ENCODE results near the gene SLC44A3.

SLC44A3 gene

DNA sequence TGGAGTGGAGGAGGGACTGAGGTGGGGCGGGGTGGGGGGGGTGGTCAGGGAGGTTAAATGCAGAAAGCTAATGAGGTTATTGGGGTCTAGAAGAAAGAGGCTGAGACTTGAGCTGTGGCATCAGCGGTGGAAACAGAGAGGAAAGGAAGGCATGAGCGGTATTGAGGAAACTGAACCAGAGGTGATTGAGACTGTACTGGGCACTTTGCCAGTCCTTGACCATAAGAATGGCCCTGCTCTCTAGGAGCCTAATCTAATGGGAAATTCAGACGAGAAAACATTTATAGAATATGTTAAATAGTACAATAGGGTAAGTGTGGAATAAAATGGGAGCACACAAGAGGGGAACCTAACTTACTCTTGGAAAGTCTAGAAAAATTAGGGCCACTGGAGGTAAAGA is 23.7 kb downstream of the SLC44A3 start:
- H3K36me3 ChIP-seq (ENCODE audit: control insufficient read depth, insufficient read depth, low read length): no peaks in the 10 kb centered on the region
- no peaks in the 10 kb centered on the region for H3K9me3 ChIP-seq (ENCODE audit: control insufficient read depth, insufficient read depth, low read length)
- no peaks in the 10 kb centered on the region for H3K27me3 ChIP-seq (ENCODE audit: control insufficient read depth, insufficient read depth, low read length)
- H3K4me3 ChIP-seq (ENCODE audit: low read depth, low read length): no peak overlapping the region
- no peak overlapping the region for H3K9ac ChIP-seq (ENCODE audit: low read depth, low read length)
- H3K4me1 ChIP-seq (ENCODE audit: control insufficient read depth, insufficient read depth, low read length): no peaks in the 10 kb centered on the region

DNA sequence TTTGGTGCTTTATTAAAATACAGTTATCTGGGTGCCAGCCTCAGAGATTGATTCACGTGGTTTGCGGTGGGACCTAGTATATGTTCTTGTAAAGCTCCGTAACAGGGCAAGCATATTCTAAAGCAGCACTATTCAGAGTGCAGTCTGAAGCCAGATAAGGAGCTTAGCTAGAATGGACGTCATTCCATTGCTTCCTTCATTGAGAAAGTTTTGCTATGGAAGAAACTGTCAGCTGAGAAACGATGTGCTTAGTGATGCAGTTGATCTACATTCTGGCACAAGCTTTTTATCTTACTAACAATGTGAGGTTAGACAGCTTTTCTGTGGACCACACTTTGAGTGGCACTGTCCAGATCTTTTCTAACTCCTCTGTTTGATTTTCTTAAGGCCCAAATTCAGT is 26.2 kb downstream of the SLC44A3 start:
- Histone ChIP-seq H3K27me3 (ENCODE audit: control insufficient read depth, insufficient read depth, low read length) (no peaks in the 10 kb centered on the region), H3K9me3 (ENCODE audit: control insufficient read depth, insufficient read depth, low read length) (no peaks in the 10 kb centered on the region), H3K4me3 (ENCODE audit: low read depth, low read length) (no peak overlapping the region), H3K36me3 (ENCODE audit: control insufficient read depth, insufficient read depth, low read length) (no peaks in the 10 kb centered on the region), H3K9ac (ENCODE audit: low read depth, low read length) (no peak overlapping the region), H3K4me1 (ENCODE audit: control insufficient read depth, insufficient read depth, low read length) (no peaks in the 10 kb centered on the region)

DNA sequence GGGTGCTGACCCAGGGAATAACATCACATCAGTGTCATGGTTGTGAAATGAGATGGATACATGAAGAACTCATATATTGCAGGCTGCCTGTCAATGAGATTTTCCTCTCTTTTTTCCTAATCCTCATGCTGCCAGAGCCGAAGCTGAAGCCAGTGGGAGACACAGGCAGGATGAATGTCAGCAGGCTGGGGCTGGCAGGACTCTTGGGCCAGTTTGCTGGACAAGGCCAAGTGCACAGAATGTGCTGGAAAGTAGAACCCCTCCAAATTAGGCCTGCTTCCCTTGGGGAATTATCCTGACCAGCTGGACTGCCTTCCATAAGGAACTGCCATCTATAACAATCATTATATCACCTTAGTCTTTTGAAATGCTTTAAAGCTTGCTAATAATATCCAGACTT is 31.4 kb downstream of the SLC44A3 start:
- no peaks in the 10 kb centered on the region for H3K9me3 ChIP-seq (ENCODE audit: control insufficient read depth, insufficient read depth, low read length)

DNA sequence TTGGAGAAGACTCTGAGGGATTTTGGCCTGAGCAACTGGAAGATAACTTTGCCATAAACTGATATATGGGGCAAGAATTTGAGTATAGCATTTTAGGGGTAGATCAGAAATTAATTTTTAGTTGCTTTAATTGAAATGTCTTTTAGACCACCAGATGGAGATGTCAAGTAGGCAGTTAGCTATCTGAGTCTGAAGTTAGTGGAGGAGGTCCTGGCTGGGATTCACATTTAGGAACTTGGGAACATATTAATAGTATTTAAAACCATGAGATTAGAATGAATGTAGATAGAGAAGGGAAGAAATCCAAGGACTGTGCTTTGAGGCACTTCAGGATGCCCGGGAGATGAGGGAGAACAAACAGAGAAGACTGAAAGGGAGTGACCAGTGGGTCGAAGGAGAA is 32.6 kb downstream of the SLC44A3 start:
- Histone ChIP-seq H3K9ac (ENCODE audit: low read depth, low read length) (no peak overlapping the region), H3K4me3 (ENCODE audit: low read depth, low read length) (no peak overlapping the region), H3K27me3 (ENCODE audit: control insufficient read depth, insufficient read depth, low read length) (peaks cover 11% of the 10 kb centered on the region), H3K4me1 (ENCODE audit: control insufficient read depth, insufficient read depth, low read length) (peaks cover 3% of the 10 kb centered on the region), H3K9me3 (ENCODE audit: control insufficient read depth, insufficient read depth, low read length) (no peaks in the 10 kb centered on the region), H3K36me3 (ENCODE audit: control insufficient read depth, insufficient read depth, low read length) (peaks cover 2% of the 10 kb centered on the region)

More for the DNA sequence above, 31.4 kb downstream of the SLC44A3 start:
- Histone ChIP-seq H3K27me3 (ENCODE audit: control insufficient read depth, insufficient read depth, low read length) (peaks cover 11% of the 10 kb centered on the region), H3K4me1 (ENCODE audit: control insufficient read depth, insufficient read depth, low read length) (peaks cover 3% of the 10 kb centered on the region), H3K36me3 (ENCODE audit: control insufficient read depth, insufficient read depth, low read length) (peaks cover 2% of the 10 kb centered on the region), H3K9ac (ENCODE audit: low read depth, low read length) (no peak overlapping the region), H3K4me3 (ENCODE audit: low read depth, low read length) (no peak overlapping the region)

DNA sequence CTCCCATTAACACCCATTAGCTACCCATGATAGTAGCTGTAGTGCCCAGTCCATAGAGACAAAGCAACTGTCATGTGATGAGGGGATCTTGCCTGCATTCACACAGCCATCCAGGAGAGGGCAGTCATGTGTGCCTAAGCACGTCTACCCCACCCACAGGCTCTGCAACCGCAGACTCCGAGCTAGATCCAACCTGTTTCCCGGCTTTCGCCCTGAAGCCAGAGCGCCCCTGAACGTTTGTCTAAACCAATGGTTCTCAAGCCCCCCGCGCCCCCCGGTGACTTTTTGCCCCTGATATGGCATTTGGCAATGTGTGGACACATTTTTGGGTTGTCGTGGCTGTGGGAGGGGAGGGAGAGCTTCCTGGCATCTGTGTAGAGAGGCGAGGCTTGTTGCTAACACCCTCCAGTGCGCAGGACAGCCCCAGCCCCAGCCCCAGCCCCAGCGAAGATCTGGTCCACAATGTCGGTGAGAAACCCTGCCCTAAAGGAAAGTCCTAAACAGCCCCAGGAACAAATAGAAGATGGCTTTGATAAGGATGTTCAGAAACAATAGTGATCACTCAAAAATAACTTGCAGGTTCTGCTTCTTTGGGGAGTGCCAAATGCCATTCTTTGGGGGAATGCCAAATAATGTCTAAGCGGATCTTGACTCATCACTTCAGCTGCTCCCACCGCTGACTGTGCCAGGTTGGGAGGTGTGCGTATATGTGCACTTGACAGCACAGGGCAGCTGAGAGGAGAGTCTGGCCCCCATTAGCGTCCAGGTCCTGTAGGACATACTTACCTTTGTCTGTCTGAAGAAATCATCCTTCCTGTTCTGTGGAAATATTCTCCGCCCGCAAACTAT is 34.5 kb downstream of the SLC44A3 start:
- peaks cover 11% of the 10 kb centered on the region for H3K27me3 ChIP-seq (ENCODE audit: control insufficient read depth, insufficient read depth, low read length)

DNA sequence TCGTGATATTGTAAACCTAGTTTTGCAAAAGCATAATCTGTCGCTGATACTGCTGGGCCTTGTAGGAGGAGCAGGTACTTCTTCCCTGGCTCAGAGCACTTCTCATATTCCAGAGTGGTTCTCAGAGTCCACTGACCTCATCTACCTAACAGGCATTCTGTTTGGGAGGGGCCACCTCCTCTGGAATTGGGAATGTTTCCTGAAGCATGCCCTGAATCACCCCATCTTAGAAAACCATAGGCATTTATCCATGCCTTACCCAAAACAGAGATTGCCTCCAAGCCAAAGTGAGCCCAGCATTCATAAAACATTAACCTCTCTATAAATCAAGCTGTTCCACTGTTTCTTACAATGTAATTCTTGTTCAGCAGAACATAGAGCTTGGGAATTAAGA is 35.1 kb downstream of the SLC44A3 start:
- Histone ChIP-seq H3K27me3 (ENCODE audit: control insufficient read depth, insufficient read depth, low read length) (peaks cover 11% of the 10 kb centered on the region), H3K9me3 (ENCODE audit: control insufficient read depth, insufficient read depth, low read length) (no peaks in the 10 kb centered on the region), H3K9ac (ENCODE audit: low read depth, low read length) (no peak overlapping the region), H3K36me3 (ENCODE audit: control insufficient read depth, insufficient read depth, low read length) (peaks cover 2% of the 10 kb centered on the region), H3K4me1 (ENCODE audit: control insufficient read depth, insufficient read depth, low read length) (peaks cover 3% of the 10 kb centered on the region), H3K4me3 (ENCODE audit: low read depth, low read length) (peak overlapping the region; percentile 30)

More for the DNA sequence above, 34.5 kb downstream of the SLC44A3 start:
- H3K9me3 ChIP-seq (ENCODE audit: control insufficient read depth, insufficient read depth, low read length): no peaks in the 10 kb centered on the region
- peak overlapping the region; percentile 24 for H3K9ac ChIP-seq (ENCODE audit: low read depth, low read length)
- H3K4me1 ChIP-seq (ENCODE audit: control insufficient read depth, insufficient read depth, low read length): peaks cover 3% of the 10 kb centered on the region
- H3K4me3 ChIP-seq (ENCODE audit: low read depth, low read length): peak overlapping the region; percentile 30
- H3K36me3 ChIP-seq (ENCODE audit: control insufficient read depth, insufficient read depth, low read length): peaks cover 2% of the 10 kb centered on the region

DNA sequence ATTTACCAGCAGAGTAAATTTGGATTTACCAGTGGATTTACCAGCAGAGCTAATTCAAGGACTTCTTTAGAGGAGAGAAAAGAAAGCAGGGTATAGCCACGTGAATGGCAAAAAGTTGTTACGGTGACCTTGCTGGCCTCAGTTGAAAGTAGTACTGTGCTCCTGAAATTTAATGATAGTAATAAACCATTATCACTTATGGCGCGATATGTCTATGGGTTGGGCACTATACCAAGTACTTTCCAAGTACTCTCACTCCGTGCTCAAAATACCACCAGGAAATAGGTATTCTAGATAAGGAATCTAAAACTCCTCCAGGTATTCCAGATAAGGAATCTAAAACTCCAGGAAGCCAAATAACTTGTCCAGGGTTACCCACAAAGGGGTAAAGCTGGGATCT is 35.8 kb downstream of the SLC44A3 start:
- Histone ChIP-seq H3K9me3 (ENCODE audit: control insufficient read depth, insufficient read depth, low read length) (no peaks in the 10 kb centered on the region), H3K4me1 (ENCODE audit: control insufficient read depth, insufficient read depth, low read length) (peaks cover 3% of the 10 kb centered on the region), H3K4me3 (ENCODE audit: low read depth, low read length) (no peak overlapping the region), H3K27me3 (ENCODE audit: control insufficient read depth, insufficient read depth, low read length) (peaks cover 11% of the 10 kb centered on the region), H3K36me3 (ENCODE audit: control insufficient read depth, insufficient read depth, low read length) (peaks cover 2% of the 10 kb centered on the region), H3K9ac (ENCODE audit: low read depth, low read length) (no peak overlapping the region)

DNA sequence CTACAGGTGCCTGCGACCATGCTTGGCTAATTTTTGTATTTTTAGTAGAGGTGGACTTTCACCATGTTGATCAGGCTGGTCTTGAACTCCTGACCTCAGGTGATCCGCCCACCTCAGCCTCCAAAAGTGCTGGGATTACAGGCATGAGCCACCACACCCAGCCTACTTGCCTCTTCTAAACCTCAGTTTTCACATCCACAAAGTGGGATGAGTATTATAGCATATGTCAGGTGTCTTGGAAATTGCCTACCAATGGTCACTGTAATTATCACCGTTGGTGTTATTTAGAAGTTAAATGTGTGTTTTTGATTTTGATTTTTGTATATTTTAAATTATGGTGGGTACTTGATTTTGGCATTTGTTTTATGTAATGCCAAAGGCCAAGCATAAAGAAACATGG is 36.7 kb downstream of the SLC44A3 start:
- Histone ChIP-seq H3K9me3 (ENCODE audit: control insufficient read depth, insufficient read depth, low read length) (no peaks in the 10 kb centered on the region), H3K4me3 (ENCODE audit: low read depth, low read length) (no peak overlapping the region), H3K27me3 (ENCODE audit: control insufficient read depth, insufficient read depth, low read length) (peaks cover 11% of the 10 kb centered on the region), H3K9ac (ENCODE audit: low read depth, low read length) (no peak overlapping the region), H3K36me3 (ENCODE audit: control insufficient read depth, insufficient read depth, low read length) (no peaks in the 10 kb centered on the region), H3K4me1 (ENCODE audit: control insufficient read depth, insufficient read depth, low read length) (peaks cover 3% of the 10 kb centered on the region)

DNA sequence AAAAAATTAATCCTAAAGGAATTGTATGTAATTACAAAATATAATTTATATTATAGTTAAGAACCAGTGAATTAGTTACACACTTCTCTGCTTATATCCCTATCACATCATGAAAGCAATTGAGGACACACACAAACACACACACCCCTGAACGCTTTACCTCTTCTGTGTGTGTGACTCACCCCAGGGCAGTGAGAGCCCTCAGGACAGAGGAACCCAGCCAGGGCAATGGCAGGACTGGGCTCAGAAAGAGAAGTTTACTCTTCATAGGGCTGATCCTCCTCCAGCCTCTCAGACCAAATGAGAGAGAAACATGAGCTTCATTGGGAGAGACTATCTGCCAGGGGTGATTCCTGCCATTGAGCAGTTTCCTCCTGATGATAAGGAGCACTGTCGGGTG is 38.1 kb downstream of the SLC44A3 start:
- H3K27me3 ChIP-seq (ENCODE audit: control insufficient read depth, insufficient read depth, low read length): peaks cover 11% of the 10 kb centered on the region
- no peaks in the 10 kb centered on the region for H3K9me3 ChIP-seq (ENCODE audit: control insufficient read depth, insufficient read depth, low read length)
- no peaks in the 10 kb centered on the region for H3K36me3 ChIP-seq (ENCODE audit: control insufficient read depth, insufficient read depth, low read length)
- H3K4me1 ChIP-seq (ENCODE audit: control insufficient read depth, insufficient read depth, low read length): peaks cover 13% of the 10 kb centered on the region
- no peak overlapping the region for H3K9ac ChIP-seq (ENCODE audit: low read depth, low read length)
- H3K4me3 ChIP-seq (ENCODE audit: low read depth, low read length): no peak overlapping the region

DNA sequence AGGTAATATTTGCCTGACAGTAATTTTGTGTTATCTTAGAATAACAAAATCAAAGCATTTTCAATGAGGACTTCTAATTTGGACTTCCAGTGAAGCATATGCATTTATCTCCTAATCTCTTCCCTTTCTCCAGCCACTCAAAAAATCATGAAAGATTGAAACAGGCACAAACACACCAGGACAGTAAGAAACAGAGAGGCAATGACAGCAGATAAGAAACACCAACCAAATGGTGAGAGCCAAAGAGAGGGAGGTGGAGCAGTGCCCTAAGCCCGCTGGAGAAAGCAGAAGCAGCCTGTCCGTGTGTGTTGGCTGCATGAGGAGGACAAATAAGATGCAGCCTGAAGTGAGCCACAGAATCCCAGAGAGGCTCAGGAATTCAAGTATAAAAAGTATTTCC is 39.0 kb downstream of the SLC44A3 start:
- peaks cover 11% of the 10 kb centered on the region for H3K27me3 ChIP-seq (ENCODE audit: control insufficient read depth, insufficient read depth, low read length)
- H3K4me1 ChIP-seq (ENCODE audit: control insufficient read depth, insufficient read depth, low read length): peaks cover 22% of the 10 kb centered on the region
- H3K9ac ChIP-seq (ENCODE audit: low read depth, low read length): no peak overlapping the region
- H3K36me3 ChIP-seq (ENCODE audit: control insufficient read depth, insufficient read depth, low read length): no peaks in the 10 kb centered on the region
- H3K4me3 ChIP-seq (ENCODE audit: low read depth, low read length): no peak overlapping the region
- H3K9me3 ChIP-seq (ENCODE audit: control insufficient read depth, insufficient read depth, low read length): no peaks in the 10 kb centered on the region

DNA sequence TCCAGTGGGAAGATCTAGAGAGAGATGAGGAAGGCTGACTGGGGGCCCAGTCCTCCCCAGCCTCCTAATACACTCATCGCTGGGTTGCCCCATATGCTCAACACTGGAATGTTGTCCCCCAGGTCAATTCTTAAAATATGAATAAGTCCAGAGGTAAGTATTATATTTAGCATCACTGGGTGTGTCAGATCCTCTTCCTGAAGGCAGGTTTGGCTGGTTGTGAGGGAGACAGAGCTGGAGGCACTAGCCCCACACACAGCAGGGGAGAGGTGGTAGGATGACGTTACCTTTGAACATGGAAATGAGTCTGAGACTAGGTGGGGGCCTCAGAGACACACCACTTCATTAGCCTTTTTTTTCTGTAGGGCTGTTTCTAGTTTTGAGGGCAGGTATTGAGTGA is 42.6 kb downstream of the SLC44A3 start:
- no peaks in the 10 kb centered on the region for H3K36me3 ChIP-seq (ENCODE audit: control insufficient read depth, insufficient read depth, low read length)
- peaks cover 43% of the 10 kb centered on the region for H3K4me1 ChIP-seq (ENCODE audit: control insufficient read depth, insufficient read depth, low read length)
- H3K9ac ChIP-seq (ENCODE audit: low read depth, low read length): no peak overlapping the region
- no peak overlapping the region for H3K4me3 ChIP-seq (ENCODE audit: low read depth, low read length)
- no peaks in the 10 kb centered on the region for H3K27me3 ChIP-seq (ENCODE audit: control insufficient read depth, insufficient read depth, low read length)
- no peaks in the 10 kb centered on the region for H3K9me3 ChIP-seq (ENCODE audit: control insufficient read depth, insufficient read depth, low read length)

DNA sequence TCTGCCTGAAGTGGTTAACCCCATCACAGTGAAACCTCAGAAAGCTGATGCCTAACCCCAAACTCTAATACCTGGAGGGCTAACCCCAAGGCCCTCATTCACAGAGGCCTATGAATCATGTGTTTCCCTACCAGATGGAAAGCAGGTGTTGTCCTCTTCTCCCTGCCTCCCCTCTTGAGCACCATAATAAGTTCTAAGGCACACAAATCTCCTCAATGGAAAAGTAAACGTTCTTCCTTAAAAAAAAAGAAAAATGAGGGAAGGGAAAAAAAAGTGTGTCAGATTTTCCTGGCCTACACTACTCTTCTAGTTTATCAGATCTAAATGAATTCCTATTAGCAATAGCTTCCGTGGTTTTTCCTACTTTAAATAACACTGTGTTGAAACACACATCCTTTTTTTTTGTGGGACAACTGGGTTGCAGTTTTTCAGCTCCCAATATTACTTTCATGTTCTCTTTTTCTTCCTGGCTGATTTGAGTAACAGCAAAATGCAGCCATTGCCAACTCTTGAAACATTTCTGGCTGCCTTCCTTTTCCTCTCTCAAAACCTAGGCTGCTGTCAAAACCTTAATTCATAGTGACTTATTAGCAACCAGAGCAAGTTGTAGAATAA is 43.2 kb downstream of the SLC44A3 start:
- H3K4me1 ChIP-seq (ENCODE audit: control insufficient read depth, insufficient read depth, low read length): peaks cover 43% of the 10 kb centered on the region
- H3K36me3 ChIP-seq (ENCODE audit: control insufficient read depth, insufficient read depth, low read length): no peaks in the 10 kb centered on the region
- H3K9ac ChIP-seq (ENCODE audit: low read depth, low read length): no peak overlapping the region
- H3K27me3 ChIP-seq (ENCODE audit: control insufficient read depth, insufficient read depth, low read length): no peaks in the 10 kb centered on the region
- H3K9me3 ChIP-seq (ENCODE audit: control insufficient read depth, insufficient read depth, low read length): no peaks in the 10 kb centered on the region
- H3K4me3 ChIP-seq (ENCODE audit: low read depth, low read length): no peak overlapping the region
